Measurements from ENCODE around the gene GFER. TPM values are rescaled to one million over a fixed set of nuclear protein-coding genes. Genes with fewer than 3 reads are reported as not detected.

The GFER gene
- total RNA-seq, 1 experiment from 2014 or later, result 57.3 TPM

GRCh38 chr16:2003231-2003826 is 19.3 kb downstream of the GFER start:
- Mint-ChIP-seq H3K36me3 (ENCODE audit: insufficient read depth, unreplicated experiment) (peaks cover 63% of the 10 kb centered on the region), H3K27me3 (ENCODE audit: insufficient read depth, unreplicated experiment) (no peaks in the 10 kb centered on the region), H3K9me3 (ENCODE audit: unreplicated experiment) (no peaks in the 10 kb centered on the region), H3K27ac (ENCODE audit: unreplicated experiment) (no peak overlapping the region), H3K4me1 (ENCODE audit: low read depth, unreplicated experiment) (peaks cover 5% of the 10 kb centered on the region), H3K4me3 (ENCODE audit: unreplicated experiment) (no peak overlapping the region)
- POLR2A ChIA-PET, result no interaction called here
- no peaks in the 10 kb centered on the region for H3K27me3 ChIP-seq (replicated peaks; ENCODE audit: control insufficient read depth, insufficient read depth, low read length)
- TF ChIP-seq CTCF (IDR thresholded peaks at IDR 0.05; ENCODE audit: insufficient read depth in 1 of 2, low read depth in 1 of 2, low read length in 1 of 2, severe bottlenecking in 1 of 2, unreplicated experiment in 1 of 2), result no peak
- H3K36me3 ChIP-seq (ENCODE audit: control insufficient read depth, insufficient read depth, low read length), result peaks cover 2% of the 10 kb centered on the region
- intact Hi-C loops (cut with micrococcal nuclease; ENCODE audit: unreplicated experiment), result no loop called here
- CTCF ChIA-PET, result interaction anchor here (0.7 to 1.0 kb wide), 4 partner anchors 21 to 293 kb away, joined by 3 to 5 read pairs (median 3); partner anchors contain the start of gene NOXO1
- DNase-seq, result no peak
- no peaks in the 10 kb centered on the region for H3K9me3 ChIP-seq
- H3K4me1 ChIP-seq, result peaks cover 12% of the 10 kb centered on the region; the same call in 1 of the 2 replicates
- no TSS peak for BruUV-seq (replicated peaks)
- no peak overlapping the region for H3K4me3 ChIP-seq (ENCODE audit: low read depth, low read length)

- Histone ChIP-seq H3K27me3 (replicated peaks; ENCODE audit: control insufficient read depth, insufficient read depth, low read length) (no peaks in the 10 kb centered on the region), H3K9me3 (no peaks in the 10 kb centered on the region), H3K4me3 (ENCODE audit: low read depth, low read length) (no peak overlapping the region), H3K4me1 (peaks cover 15% of the 10 kb centered on the region; the same call in 1 of the 2 replicates), H3K36me3 (ENCODE audit: control insufficient read depth, insufficient read depth, low read length) (peaks cover 2% of the 10 kb centered on the region)
- Mint-ChIP-seq H3K27me3 (ENCODE audit: insufficient read depth, unreplicated experiment) (no peaks in the 10 kb centered on the region), H3K9me3 (ENCODE audit: unreplicated experiment) (no peaks in the 10 kb centered on the region), H3K36me3 (ENCODE audit: insufficient read depth, unreplicated experiment) (peaks cover 56% of the 10 kb centered on the region), H3K27ac (ENCODE audit: unreplicated experiment) (no peak overlapping the region), H3K4me3 (ENCODE audit: unreplicated experiment) (no peak overlapping the region), H3K4me1 (ENCODE audit: low read depth, unreplicated experiment) (peaks cover 5% of the 10 kb centered on the region)
- peak; percentile 79 to 86 for DNase-seq
- intact Hi-C loops (cut with micrococcal nuclease; ENCODE audit: unreplicated experiment), result no loop called here
- peak; percentile 80 to 86 for TF ChIP-seq CTCF (IDR thresholded peaks at IDR 0.05; ENCODE audit: insufficient read depth in 1 of 2, low read depth in 1 of 2, low read length in 1 of 2, severe bottlenecking in 1 of 2, unreplicated experiment in 1 of 2)
- BruUV-seq (replicated peaks), result no TSS peak
- ChIA-PET POLR2A (interaction anchor here (0.5 kb wide), 1 partner anchor 39 kb away, joined by 5 read pairs; the partner anchor contains the start of gene RPS2), CTCF (interaction anchor here (0.7 to 1.3 kb wide), 3 partner anchors 10 to 137 kb away, joined by 3 to 5 read pairs (median 4); no protein-coding TSS in a partner anchor)
These were observed 20.0 kb downstream of the GFER start for GRCh38 chr16:2003827-2004641.

- H3K4me1 ChIP-seq, result peaks cover 15% of the 10 kb centered on the region; the same call in 1 of the 2 replicates
- no peaks in the 10 kb centered on the region for H3K27me3 ChIP-seq (replicated peaks; ENCODE audit: control insufficient read depth, insufficient read depth, low read length)
- no peak for TF ChIP-seq CTCF (IDR thresholded peaks at IDR 0.05; ENCODE audit: insufficient read depth in 1 of 2, low read depth in 1 of 2, low read length in 1 of 2, severe bottlenecking in 1 of 2, unreplicated experiment in 1 of 2)
- H3K27me3 Mint-ChIP-seq (ENCODE audit: insufficient read depth, unreplicated experiment), result no peaks in the 10 kb centered on the region
- ChIA-PET CTCF (interaction anchor here (1.3 kb wide), 1 partner anchor 11 kb away, joined by 4 read pairs; no protein-coding TSS in a partner anchor), POLR2A (no interaction called here)
- H3K9me3 ChIP-seq, result no peaks in the 10 kb centered on the region
- no peaks in the 10 kb centered on the region for H3K9me3 Mint-ChIP-seq (ENCODE audit: unreplicated experiment)
- H3K36me3 ChIP-seq (ENCODE audit: control insufficient read depth, insufficient read depth, low read length), result no peaks in the 10 kb centered on the region; the same call in 1 of the 2 replicates
- DNase-seq, result no peak
- BruUV-seq (replicated peaks), result no TSS peak
- peaks cover 49% of the 10 kb centered on the region for H3K36me3 Mint-ChIP-seq (ENCODE audit: insufficient read depth, unreplicated experiment)
- no peak overlapping the region for H3K4me3 Mint-ChIP-seq (ENCODE audit: unreplicated experiment)
- H3K4me3 ChIP-seq (ENCODE audit: low read depth, low read length), result no peak overlapping the region
- H3K4me1 Mint-ChIP-seq (ENCODE audit: low read depth, unreplicated experiment), result peaks cover 5% of the 10 kb centered on the region
- no peak overlapping the region for H3K27ac Mint-ChIP-seq (ENCODE audit: unreplicated experiment)
- intact Hi-C loops (cut with micrococcal nuclease; ENCODE audit: unreplicated experiment), result no loop called here
These were observed 21.0 kb downstream of the GFER start for GRCh38 chr16:2004795-2005517.

Data from Caco-2 (cell line).